H9 (cell line): ENCODE measurements around the gene CD2AP. TPM values are rescaled to one million over a fixed set of nuclear protein-coding genes. Genes with fewer than 3 reads are reported as not detected.

ENCODE experiments used
- DNase-seq: peaks from one replicate; pipeline ENCODE4 v3.0.0-alpha.2; 2017
- H2AFZ ChIP-seq: one replicate; pipeline ENCODE4 v1.6.1; 2013; ENCODE audit warnings: mild to moderate bottlenecking, low read length, control low read depth, moderate library complexity
- H2AK5ac ChIP-seq: 2 replicates; pipeline ENCODE4 v1.6.1; 2013; ENCODE audit warnings: low read length, control low read depth, mixed read lengths; ENCODE audit not compliant: insufficient read length
- H2BK120ac ChIP-seq: one replicate; pipeline ENCODE4 v1.6.1; 2013; ENCODE audit warnings: low read depth, mild to moderate bottlenecking, low read length, control low read depth, inconsistent platforms; ENCODE audit not compliant: poor library complexity, severe bottlenecking
- H2BK12ac ChIP-seq: 2 replicates; pipeline ENCODE4 v1.6.1; 2013; ENCODE audit warnings: low read length, control low read depth, mixed read lengths, low read depth; ENCODE audit not compliant: insufficient read length
- H2BK15ac ChIP-seq: 2 replicates; pipeline ENCODE4 v1.6.1; 2013; ENCODE audit warnings: low read depth, low read length, control low read depth
- H2BK20ac ChIP-seq: one replicate; pipeline ENCODE4 v1.6.1; 2013; ENCODE audit warnings: low read depth, mild to moderate bottlenecking, low read length, control low read depth, inconsistent platforms; ENCODE audit not compliant: poor library complexity, severe bottlenecking
- H2BK5ac ChIP-seq: 2 replicates; pipeline ENCODE4 v1.6.1; 2013; ENCODE audit warnings: low read length, control low read depth, mixed read lengths; ENCODE audit not compliant: insufficient read length
- H3K14ac ChIP-seq: 2 replicates; pipeline ENCODE4 v1.6.1; 2013; ENCODE audit warnings: low read length, control low read depth; ENCODE audit not compliant: insufficient read depth
- H3K18ac ChIP-seq: 2 replicates; pipeline ENCODE4 v1.6.1; 2013; ENCODE audit warnings: low read depth, mild to moderate bottlenecking, mixed read lengths, low read length, control low read depth; ENCODE audit not compliant: insufficient read length
- H3K23ac ChIP-seq: 2 replicates; pipeline ENCODE4 v1.6.1; 2013; ENCODE audit warnings: low read length, control low read depth, mixed read lengths, low read depth; ENCODE audit not compliant: insufficient read length
- H3K23me2 ChIP-seq: 2 replicates; pipeline ENCODE4 v1.6.1; 2013; ENCODE audit warnings: low read depth, mild to moderate bottlenecking, mixed read lengths, low read length, control low read depth; ENCODE audit not compliant: insufficient read length, poor library complexity, severe bottlenecking
- H3K27ac ChIP-seq: 2 replicates; pipeline ENCODE4 v1.5.1; 2013; ENCODE audit warnings: low read length, control low read depth, mixed read lengths, low read depth; ENCODE audit not compliant: insufficient read length
- H3K27me3 ChIP-seq: 2 replicates; pipeline ENCODE4 v1.6.1; 2013; ENCODE audit warnings: low read length, control low read depth, inconsistent platforms; ENCODE audit not compliant: insufficient read depth
- H3K4ac ChIP-seq: 2 replicates; pipeline ENCODE4 v1.6.1; 2013; ENCODE audit warnings: low read depth, mild to moderate bottlenecking, control low read depth, inconsistent platforms, low read length, moderate library complexity
- H3K4me1 ChIP-seq: 2 replicates; pipeline ENCODE4 v1.6.1; 2013; ENCODE audit warnings: low read length, control low read depth, inconsistent platforms; ENCODE audit not compliant: insufficient read depth
- H3K4me2 ChIP-seq: 2 replicates; pipeline ENCODE4 v1.6.1; 2013; ENCODE audit warnings: low read length, control low read depth, mixed read lengths; ENCODE audit not compliant: insufficient read length, insufficient read depth
- H3K56ac ChIP-seq: 2 replicates; pipeline ENCODE4 v1.6.1; 2013; ENCODE audit warnings: low read depth, mild to moderate bottlenecking, mixed read lengths, low read length, control low read depth; ENCODE audit not compliant: insufficient read length
- H3K79me1 ChIP-seq: 2 replicates; pipeline ENCODE4 v1.6.1; 2013; ENCODE audit warnings: low read depth, mild to moderate bottlenecking, moderate library complexity, low read length, control low read depth, inconsistent platforms; ENCODE audit not compliant: insufficient read depth, poor library complexity, severe bottlenecking
- H3K79me2 ChIP-seq: 2 replicates; pipeline ENCODE4 v1.6.1; 2013; ENCODE audit warnings: low read length, control low read depth, inconsistent platforms; ENCODE audit not compliant: insufficient read depth
- H3K9ac ChIP-seq: 2 replicates; pipeline ENCODE4 v1.6.1; 2013; ENCODE audit warnings: low read length, control low read depth, mixed read lengths; ENCODE audit not compliant: insufficient read length; ENCODE audit errors: extremely low read depth
- H3K9me3 ChIP-seq: one replicate; pipeline ENCODE4 v1.6.1; 2013; ENCODE audit warnings: low read depth, low read length, inconsistent platforms; ENCODE audit not compliant: control insufficient read depth
- H3T11ph ChIP-seq: one replicate; pipeline ENCODE4 v1.6.1; 2013; ENCODE audit warnings: mild to moderate bottlenecking, low read length, control low read depth, inconsistent platforms
- H4K20me1 ChIP-seq: one replicate; pipeline ENCODE4 v1.6.1; 2013; ENCODE audit not compliant: control insufficient read depth, insufficient read length, insufficient read depth
- H4K5ac ChIP-seq: 2 replicates; pipeline ENCODE4 v1.6.1; 2013; ENCODE audit warnings: low read depth, mild to moderate bottlenecking, mixed read lengths, low read length, control low read depth; ENCODE audit not compliant: insufficient read length
- H4K8ac ChIP-seq: replicated peaks from 2 replicates; pipeline ENCODE4 v1.6.1; 2013; ENCODE audit warnings: low read length, control low read depth, mixed read lengths, low read depth; ENCODE audit not compliant: insufficient read length
- H4K91ac ChIP-seq: 2 replicates; pipeline ENCODE4 v1.6.1; 2013; ENCODE audit warnings: low read depth, mild to moderate bottlenecking, moderate library complexity, mixed read lengths, low read length, control low read depth; ENCODE audit not compliant: insufficient read length
- H3K27ac Mint-ChIP-seq, 3 experiments: 2 replicates in 2 of 3; 3 replicates in 1 of 3; pipeline ENCODE4 v1.8.0; 2020 to 2021; ENCODE audit warnings: mixed read lengths in 3 of 3, mild to moderate bottlenecking in 1 of 3, moderate library complexity in 1 of 3
- H3K27me3 Mint-ChIP-seq: 2 replicates; pipeline ENCODE4 v1.8.0; 2021; ENCODE audit warnings: low read depth, mild to moderate bottlenecking, moderate library complexity, mixed read lengths
- H3K36me3 Mint-ChIP-seq, 3 experiments: 2 replicates in 2 of 3; 3 replicates in 1 of 3; pipeline ENCODE4 v1.8.0; 2020 to 2021; ENCODE audit warnings: low read depth in 3 of 3, mixed read lengths in 3 of 3; ENCODE audit not compliant: insufficient read depth in 1 of 3
- H3K4me1 Mint-ChIP-seq, 2 experiments: 2 replicates each; pipeline ENCODE4 v1.8.0; 2020; ENCODE audit warnings: mixed read lengths in 2 of 2
- H3K4me3 Mint-ChIP-seq, 2 experiments: 2 replicates in 1 of 2; 3 replicates in 1 of 2; pipeline ENCODE4 v1.8.0; 2020 to 2021; ENCODE audit warnings: mild to moderate bottlenecking in 2 of 2, mixed read lengths in 2 of 2, moderate library complexity in 1 of 2
- H3K9me3 Mint-ChIP-seq, 2 experiments: 2 replicates in 1 of 2; 3 replicates in 1 of 2; pipeline ENCODE4 v1.8.0; 2020; ENCODE audit warnings: mild to moderate bottlenecking in 2 of 2, mixed read lengths in 2 of 2, moderate library complexity in 1 of 2
- WGBS: extraction: QIAGEN DNeasy Blood & Tissue Kit; methylation state at CpG from one replicate; pipeline ENCODE4 v1.1.7; 2013; ENCODE audit warnings: missing lambda C conversion rate, low lambda C conversion rate, mixed read lengths; ENCODE audit not compliant: insufficient read length; ENCODE audit errors: extremely low coverage; 5-methylcytosine and 5-hydroxymethylcytosine counted together
- total RNA-seq: library from RNA; stranded (reverse); gene quantifications from 2 replicates; pipeline ENCODE4 v1.2.1, GENCODE V29; 2021
- TF ChIP-seq, protein P1 (sequence below): fragments of 200-600 bp; sonication (generic); conservative IDR thresholded peaks from 3 replicates; pipeline ENCODE4 v1.8.0; 2021; ENCODE audit warnings: antibody characterized with exemption, mild to moderate bottlenecking

CD2AP gene
- total RNA-seq, 1 experiment from 2014 or later, result 50.1 TPM

GRCh38 chr6:47532981-47533585, 55.5 kb downstream of the CD2AP start:
- Histone ChIP-seq H4K5ac (no peak overlapping the region), H2AK5ac (no peak overlapping the region), H4K20me1 (no peaks in the 10 kb centered on the region), H3K9ac (no peak overlapping the region), H3K27me3 (no peaks in the 10 kb centered on the region), H3T11ph (no peak overlapping the region), H2BK20ac (no peak overlapping the region), H3K18ac (no peak overlapping the region), H4K91ac (no peak overlapping the region), H2BK120ac (no peak overlapping the region), H3K14ac (no peak overlapping the region), H3K56ac (no peak overlapping the region), H3K23me2 (no peaks in the 10 kb centered on the region), H4K8ac (no peak overlapping the region), H3K9me3 (no peaks in the 10 kb centered on the region), H3K4ac (no peak overlapping the region), H3K79me2 (peaks cover 7% of the 10 kb centered on the region; the same call in 1 of the 2 replicates), H2BK12ac (no peak overlapping the region), H2AFZ (no peak overlapping the region), H3K23ac (no peak overlapping the region), H3K79me1 (peaks cover 6% of the 10 kb centered on the region), H2BK15ac (no peak overlapping the region), H3K4me1 (no peaks in the 10 kb centered on the region; the same call in 1 of the 2 replicates), H3K4me2 (no peak overlapping the region), H3K27ac (no peak overlapping the region), H2BK5ac (no peak overlapping the region)
- no peaks in the 10 kb centered on the region for H3K9me3 Mint-ChIP-seq
- H3K27me3 Mint-ChIP-seq, result no peaks in the 10 kb centered on the region
- no peak overlapping the region for H3K4me3 Mint-ChIP-seq
- H3K27ac Mint-ChIP-seq, result peak overlapping the region in 1 of 3 experiments; percentile 7; a peak in 1 of 7 replicates
- TF ChIP-seq, protein P1, sequence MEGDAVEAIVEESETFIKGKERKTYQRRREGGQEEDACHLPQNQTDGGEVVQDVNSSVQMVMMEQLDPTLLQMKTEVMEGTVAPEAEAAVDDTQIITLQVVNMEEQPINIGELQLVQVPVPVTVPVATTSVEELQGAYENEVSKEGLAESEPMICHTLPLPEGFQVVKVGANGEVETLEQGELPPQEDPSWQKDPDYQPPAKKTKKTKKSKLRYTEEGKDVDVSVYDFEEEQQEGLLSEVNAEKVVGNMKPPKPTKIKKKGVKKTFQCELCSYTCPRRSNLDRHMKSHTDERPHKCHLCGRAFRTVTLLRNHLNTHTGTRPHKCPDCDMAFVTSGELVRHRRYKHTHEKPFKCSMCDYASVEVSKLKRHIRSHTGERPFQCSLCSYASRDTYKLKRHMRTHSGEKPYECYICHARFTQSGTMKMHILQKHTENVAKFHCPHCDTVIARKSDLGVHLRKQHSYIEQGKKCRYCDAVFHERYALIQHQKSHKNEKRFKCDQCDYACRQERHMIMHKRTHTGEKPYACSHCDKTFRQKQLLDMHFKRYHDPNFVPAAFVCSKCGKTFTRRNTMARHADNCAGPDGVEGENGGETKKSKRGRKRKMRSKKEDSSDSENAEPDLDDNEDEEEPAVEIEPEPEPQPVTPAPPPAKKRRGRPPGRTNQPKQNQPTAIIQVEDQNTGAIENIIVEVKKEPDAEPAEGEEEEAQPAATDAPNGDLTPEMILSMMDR, result no peak
- H3K36me3 Mint-ChIP-seq, result peaks cover 8 to 25% (median 11%) of the 10 kb centered on the region in 3 experiments; a peak in 5 of 7 replicates
- no CpG with 5 or more reads among the region's 1 CpG for WGBS
- peaks cover 0 to 6% of the 10 kb centered on the region in 2 experiments; a peak in 1 of 4 replicates for H3K4me1 Mint-ChIP-seq
- no peak for DNase-seq
